Adrenal gland (tissue), 5 donors: ENCODE measurements around the gene OSBPL6.

ENCODE experiments used
- CTCF ChIP-seq, 6 experiments: fragments of 450-650 bp in 4 of 6; fragments of 200-600 bp in 2 of 6; sonication (generic) in 1 of 6; IDR thresholded peaks; 1 replicate in 5 of 6; 2 replicates in 1 of 6; pipeline versions ENCODE4 v1.5.1 to v1.8.0; 2016 to 2021; ENCODE audit warnings: antibody characterized with exemption in 6 of 6, mild to moderate bottlenecking in 2 of 6, moderate library complexity in 1 of 6
- POLR2A ChIP-seq, 2 donors: fragments of 450-650 bp; IDR thresholded peaks; one replicate each; pipeline ENCODE4 v1.6.1; 2017; ENCODE audit warnings: antibody characterized with exemption in 2 of 2, mild to moderate bottlenecking in 2 of 2, moderate library complexity in 1 of 2
- donor health status: DM: no; HTN: no; CAD: no.

GRCh38 chr2:178225006-178225805, 30.9 kb downstream of the OSBPL6 start:
- TF ChIP-seq CTCF (IDR thresholded peaks at IDR 0.05) (no peak), POLR2A (IDR thresholded peaks at IDR 0.05) (no peak)
